H1 (cell line): ENCODE measurements around the gene STRA8. TPM values are rescaled to one million over a fixed set of nuclear protein-coding genes. Genes with fewer than 3 reads are reported as not detected.

Source experiments
- CTCF ChIA-PET: fragments of 300-600 bp; sonication (Branson Sonifier 250); formaldehyde crosslinking; loops from one replicate; lab custom pipeline; 2021; ENCODE audit not compliant: partially characterized antibody; lab: Charles Lee
- POLR2A ChIA-PET: fragments of 300-600 bp; sonication (Branson Sonifier 250); formaldehyde crosslinking; loops from one replicate; lab custom pipeline; 2021; ENCODE audit warnings: inconsistent platforms; ENCODE audit not compliant: partially characterized antibody; lab: Charles Lee
- DNase-seq, 2 experiments: peaks; one replicate each; pipeline versions ENCODE4 v3.0.0 to v3.0.0-alpha.2; 2010 to 2022; ENCODE audit warnings: low spot score in 2 of 2, low read depth in 1 of 2, mixed read lengths in 1 of 2
- FAIRE-seq: peaks from 2 replicates; lab custom pipeline; 2011; peaks lifted over from hg19 to GRCh38; lab: Jason Lieb, UNC
- H2AFZ ChIP-seq: 2 replicates; pipeline ENCODE4 v1.8.1; 2012; ENCODE audit warnings: low read length, inconsistent platforms
- H2AK5ac ChIP-seq: 2 replicates; pipeline ENCODE4 v1.6.1; 2013; ENCODE audit warnings: low read depth, low read length
- H2BK120ac ChIP-seq: replicated peaks from 2 replicates; pipeline ENCODE3; 2013; ENCODE audit warnings: low read depth, low read length, inconsistent platforms
- H2BK12ac ChIP-seq: 2 replicates; pipeline ENCODE4 v1.6.1; 2013; ENCODE audit warnings: low read depth, low read length
- H2BK15ac ChIP-seq: 2 replicates; pipeline ENCODE4 v1.6.1; 2013; ENCODE audit warnings: low read length
- H2BK20ac ChIP-seq: 2 replicates; pipeline ENCODE4 v1.6.1; 2013; ENCODE audit warnings: low read length
- H2BK5ac ChIP-seq: 2 replicates; pipeline ENCODE4 v1.6.1; 2013; ENCODE audit warnings: low read depth, low read length
- H3K14ac ChIP-seq: 2 replicates; pipeline ENCODE4 v1.6.1; 2013; ENCODE audit warnings: inconsistent platforms; ENCODE audit not compliant: insufficient read length
- H3K18ac ChIP-seq: 2 replicates; pipeline ENCODE4 v1.6.1; 2013; ENCODE audit warnings: low read length; ENCODE audit errors: extremely low read depth
- H3K23ac ChIP-seq: 2 replicates; pipeline ENCODE4 v1.6.1; 2013; ENCODE audit warnings: inconsistent platforms; ENCODE audit not compliant: insufficient read length
- H3K23me2 ChIP-seq: 2 replicates; pipeline ENCODE4 v1.6.1; 2013; ENCODE audit warnings: low read depth, low read length
- H3K27ac ChIP-seq: 2 replicates; pipeline ENCODE4 v1.6.1; 2011; ENCODE audit warnings: low read depth, low read length, inconsistent platforms
- H3K27me3 ChIP-seq, 4 experiments: replicated peaks in 1 of 4; 1 replicate in 1 of 4; 2 replicates in 3 of 4; pipeline versions ENCODE4 v1.6.1 to v1.8.1; 2011 to 2013; ENCODE audit warnings: low read length in 3 of 4, mild to moderate bottlenecking in 3 of 4, inconsistent platforms in 2 of 4, mixed read lengths in 2 of 4, moderate library complexity in 1 of 4; ENCODE audit not compliant: control insufficient read depth in 3 of 4, insufficient read depth in 3 of 4; ENCODE audit errors: extremely low read depth in 1 of 4
- H3K36me3 ChIP-seq, 4 experiments: 2 replicates each; pipeline versions ENCODE4 v1.6.1 to v1.8.1; 2011 to 2013; ENCODE audit warnings: mild to moderate bottlenecking in 4 of 4, low read length in 3 of 4, moderate library complexity in 2 of 4, control low read depth in 1 of 4, inconsistent platforms in 1 of 4; ENCODE audit not compliant: insufficient read depth in 4 of 4, control insufficient read depth in 2 of 4
- H3K4ac ChIP-seq: replicated peaks from 2 replicates; pipeline ENCODE3; 2013; ENCODE audit warnings: low read length, low read depth, mixed read lengths, inconsistent platforms; ENCODE audit not compliant: insufficient read length
- H3K4me1 ChIP-seq, 4 experiments: replicated peaks in 1 of 4; 1 replicate in 1 of 4; 2 replicates in 3 of 4; pipeline versions ENCODE4 v1.6.1 to v1.8.1; 2011 to 2013; ENCODE audit warnings: low read length in 3 of 4, inconsistent platforms in 2 of 4, mixed read lengths in 1 of 4; ENCODE audit not compliant: insufficient read depth in 4 of 4, control insufficient read depth in 3 of 4
- H3K4me2 ChIP-seq, 2 experiments: 2 replicates each; pipeline versions ENCODE4 v1.6.1 to v1.8.1; 2011 to 2013; ENCODE audit warnings: low read depth in 2 of 2, low read length in 2 of 2, control low read depth in 1 of 2, inconsistent platforms in 1 of 2, mild to moderate bottlenecking in 1 of 2; ENCODE audit not compliant: insufficient read depth in 1 of 2
- H3K4me3 ChIP-seq, 4 experiments: fragments of 200-600, 300-600 bp in 1 of 4; sonication (generic), shearing (Covaris generic), sonication (Bioruptor Twin) in 1 of 4; 2 replicates each; pipeline versions ENCODE4 v1.5.1 to v1.8.1; 2011 to 2016; ENCODE audit warnings: low read length in 4 of 4, low read depth in 3 of 4, control low read depth in 2 of 4, inconsistent platforms in 2 of 4, mild to moderate bottlenecking in 2 of 4, mixed read lengths in 1 of 4, moderate library complexity in 1 of 4; ENCODE audit not compliant: insufficient read depth in 2 of 4; ENCODE audit errors: extremely low read depth in 1 of 4
- H3K56ac ChIP-seq: replicated peaks from 2 replicates; pipeline ENCODE3; 2013; ENCODE audit warnings: low read depth, mild to moderate bottlenecking, mixed read lengths, low read length, inconsistent platforms; ENCODE audit not compliant: insufficient read length
- H3K79me1 ChIP-seq: 2 replicates; pipeline ENCODE4 v1.6.1; 2013; ENCODE audit warnings: low read depth, low read length, control low read depth
- H3K79me2 ChIP-seq, 2 experiments: 2 replicates each; pipeline versions ENCODE4 v1.6.1 to v1.8.1; 2012 to 2013; ENCODE audit warnings: low read length in 2 of 2, mild to moderate bottlenecking in 2 of 2, inconsistent platforms in 1 of 2; ENCODE audit not compliant: insufficient read depth in 2 of 2, control insufficient read depth in 1 of 2
- H3K9ac ChIP-seq, 4 experiments: replicated peaks in 1 of 4; 1 replicate in 1 of 4; 2 replicates in 3 of 4; pipeline versions ENCODE4 v1.6.1 to v1.8.1; 2011 to 2013; ENCODE audit warnings: low read depth in 3 of 4, low read length in 3 of 4, control low read depth in 2 of 4, mild to moderate bottlenecking in 2 of 4, moderate library complexity in 2 of 4, inconsistent platforms in 1 of 4; ENCODE audit errors: extremely low read depth in 1 of 4
- H3K9me3 ChIP-seq, 2 experiments: 2 replicates each; pipeline versions ENCODE4 v1.6.1 to v1.8.1; 2012 to 2013; ENCODE audit warnings: mild to moderate bottlenecking in 2 of 2, moderate library complexity in 2 of 2, control low read depth in 1 of 2, inconsistent platforms in 1 of 2, low read depth in 1 of 2, low read length in 1 of 2, mixed read lengths in 1 of 2; ENCODE audit not compliant: insufficient read depth in 2 of 2
- H4K20me1 ChIP-seq, 2 experiments: replicated peaks in 1 of 2; 2 replicates each; pipeline versions ENCODE3 to v1.8.1; 2011 to 2013; ENCODE audit warnings: inconsistent platforms in 2 of 2, low read length in 2 of 2, mild to moderate bottlenecking in 1 of 2; ENCODE audit not compliant: insufficient read depth in 2 of 2, control insufficient read depth in 1 of 2
- H4K5ac ChIP-seq: 2 replicates; pipeline ENCODE4 v1.6.1; 2013; ENCODE audit warnings: low read length, low read depth, mixed read lengths, inconsistent platforms; ENCODE audit not compliant: insufficient read length
- H4K8ac ChIP-seq: 2 replicates; pipeline ENCODE4 v1.8.0; 2013; ENCODE audit warnings: mild to moderate bottlenecking, moderate library complexity, low read length, inconsistent platforms; ENCODE audit not compliant: insufficient read depth; ENCODE audit errors: extremely low read depth
- H4K91ac ChIP-seq: replicated peaks from 2 replicates; pipeline ENCODE3; 2013; ENCODE audit warnings: low read length, mixed read lengths, inconsistent platforms; ENCODE audit not compliant: insufficient read length
- BACH1 ChIP-seq: IDR thresholded peaks from 2 replicates; pipeline ENCODE4 v1.6.1; 2012; ENCODE audit warnings: low read length, improper control_type of control experiment
- CREB1 ChIP-seq: IDR thresholded peaks from 2 replicates; pipeline ENCODE4 v1.6.1; 2012; ENCODE audit warnings: inconsistent platforms
- EZH2 ChIP-seq: fragments of 200-600 bp; sonication (generic); IDR thresholded peaks from 2 replicates; pipeline ENCODE4 v1.7.1; 2012; ENCODE audit warnings: low read depth, mild to moderate bottlenecking, moderate library complexity, low read length, inconsistent platforms; ENCODE audit not compliant: severe bottlenecking
- HDAC2 ChIP-seq, 2 experiments: fragments of 300-600 bp in 1 of 2; sonication (generic) in 1 of 2; IDR thresholded peaks; 2 replicates each; pipeline ENCODE4 v1.6.1; 2011 to 2012; ENCODE audit warnings: low read depth in 2 of 2, low read length in 2 of 2, mild to moderate bottlenecking in 2 of 2, moderate library complexity in 2 of 2, borderline replicate concordance in 1 of 2, inconsistent platforms in 1 of 2
- HDAC6 ChIP-seq: IDR thresholded peaks from one replicate; pipeline ENCODE4 v1.7.1; 2012; ENCODE audit warnings: low read depth, mild to moderate bottlenecking, inconsistent platforms, low read length, moderate library complexity
- JUN ChIP-seq: IDR thresholded peaks from 2 replicates; pipeline ENCODE4 v1.6.1; 2011; ENCODE audit warnings: low read depth, mild to moderate bottlenecking, improper control_type of control experiment, low read length
- MAFK ChIP-seq: IDR thresholded peaks from 2 replicates; pipeline ENCODE4 v1.6.1; 2012; ENCODE audit warnings: low read depth, mild to moderate bottlenecking, improper control_type of control experiment, low read length
- NRF1 ChIP-seq: IDR thresholded peaks from 2 replicates; pipeline ENCODE4 v1.6.1; 2011; ENCODE audit warnings: mild to moderate bottlenecking, low read depth, low read length, improper control_type of control experiment
- RAD21 ChIP-seq, 2 experiments: IDR thresholded peaks in 1 of 2; conservative IDR thresholded peaks in 1 of 2; 2 replicates each; pipeline ENCODE4 v1.6.1; 2011; ENCODE audit warnings: low read depth in 2 of 2, low read length in 2 of 2, improper control_type of control experiment in 1 of 2, inconsistent platforms in 1 of 2, mild to moderate bottlenecking in 1 of 2, moderate library complexity in 1 of 2
- RBBP5 ChIP-seq: IDR thresholded peaks from 2 replicates; pipeline ENCODE4 v1.7.1; 2012; ENCODE audit warnings: low read depth, mild to moderate bottlenecking, inconsistent platforms, low read length, moderate library complexity, borderline replicate concordance
- RXRA ChIP-seq: IDR thresholded peaks from 2 replicates; pipeline ENCODE4 v1.6.1; 2011; ENCODE audit warnings: low read depth, mild to moderate bottlenecking, low read length, moderate library complexity; ENCODE audit not compliant: insufficient read depth
- SP1 ChIP-seq: IDR thresholded peaks from 2 replicates; pipeline ENCODE4 v1.6.1; 2011; ENCODE audit warnings: low read depth, low read length
- TAF1 ChIP-seq: IDR thresholded peaks from 2 replicates; pipeline ENCODE4 v1.6.1; 2011; ENCODE audit warnings: mild to moderate bottlenecking, low read depth, low read length
- WGBS, 2 experiments: shearing (Covaris generic) in 1 of 2; methylation state at CpG; one replicate each; pipeline versions ENCODE4 v1.1.6 to v1.1.7; 2013 to 2015; ENCODE audit warnings: low lambda C conversion rate in 2 of 2, mixed read lengths in 2 of 2, inconsistent platforms in 1 of 2, low coverage in 1 of 2, missing lambda C conversion rate in 1 of 2; ENCODE audit not compliant: insufficient replicate concordance in 2 of 2, insufficient coverage in 1 of 2, insufficient read length in 1 of 2; ENCODE audit errors: extremely low coverage in 1 of 2, missing lambda C conversion rate in 1 of 2; 5-methylcytosine and 5-hydroxymethylcytosine counted together
- polyA plus RNA-seq, 7 experiments: library from polyadenylated mRNA; depleted of rRNA in 3 of 7; stranded (reverse) in 5 of 7; unstranded in 2 of 7; fragments of >200 nt in 5 of 7; fragments of 200-250 nt in 2 of 7; gene quantifications; 1 replicate in 5 of 7; 2 replicates in 1 of 7; 4 replicates in 1 of 7; pipeline versions ENCODE4 v1.2.1 to v1.2.3, GENCODE V29; 2011 to 2013; ENCODE audit warnings: missing spikeins in 2 of 7, mixed read lengths in 2 of 7
- total RNA-seq: library from RNA; stranded (reverse); fragmentation: NEBNext Ultra II Directional; extraction: Animal tissue kit (Norgen Biotek cat#: 25700); gene quantifications from 2 replicates; pipeline ENCODE4 v1.2.1, GENCODE V29; 2021

Gene STRA8
- total and polyA plus RNA-seq, 2 of the 8 experiments (the other 6 are each of a cell fraction or from before 2014, with no cell fraction given), result not detected

- H2BK12ac ChIP-seq, result no peak overlapping the region
- no peak overlapping the region for H3K14ac ChIP-seq
- H3K4ac ChIP-seq, result no peak overlapping the region
- no peak overlapping the region for H2BK120ac ChIP-seq
- FAIRE-seq, result no peak
- no peaks in the 10 kb centered on the region for H3K23me2 ChIP-seq
- H3K4me3 ChIP-seq, result no peak overlapping the region
- no peak overlapping the region for H3K9ac ChIP-seq
- peaks cover 0 to 2% (median under 1%) of the 10 kb centered on the region in 4 experiments; a peak in 3 of 8 replicates for H3K36me3 ChIP-seq
- H4K5ac ChIP-seq, result no peak overlapping the region
- no peak overlapping the region for H3K23ac ChIP-seq
- POLR2A ChIA-PET, result interaction anchor here (1.3 kb wide), 1 partner anchor 19 kb away, joined by 4 read pairs; the partner anchor contains the start of gene CYREN
- H2BK15ac ChIP-seq, result no peak overlapping the region
- no peak overlapping the region for H4K91ac ChIP-seq
- no peak overlapping the region for H3K56ac ChIP-seq
- H3K9me3 ChIP-seq, result no peaks in the 10 kb centered on the region
- H3K27ac ChIP-seq, result no peak overlapping the region
- no peak overlapping the region for H2BK5ac ChIP-seq
- no peak overlapping the region for H2AK5ac ChIP-seq
- no peak overlapping the region for H2AFZ ChIP-seq
- DNase-seq, result no peak
- no peak overlapping the region for H3K18ac ChIP-seq
- H4K20me1 ChIP-seq, result no peaks in the 10 kb centered on the region
- no peaks in the 10 kb centered on the region for H3K79me2 ChIP-seq
- H3K4me2 ChIP-seq, result no peak overlapping the region
- H3K4me1 ChIP-seq, result no peaks in the 10 kb centered on the region
- H3K27me3 ChIP-seq, result no peaks in the 10 kb centered on the region
- no peak overlapping the region for H4K8ac ChIP-seq
- H2BK20ac ChIP-seq, result no peak overlapping the region
- no peaks in the 10 kb centered on the region for H3K79me1 ChIP-seq
- WGBS, 2 experiments, result 94% methylated on average over 6 of the region's 6 CpGs; no CpG with 5 or more reads in 1 of the 2 experiments
- CTCF ChIA-PET, result interaction anchor here (0.7 to 1.5 kb wide), 3 partner anchors 9 to 26 kb away, joined by 4 to 5 read pairs (median 4); no protein-coding TSS in a partner anchor
- no peak for TF ChIP-seq HDAC2 (IDR thresholded peaks at IDR 0.05; ENCODE audit: borderline replicate concordance in 1 of 2, low read depth in 2 of 2, low read length in 2 of 2)
- TF ChIP-seq RBBP5, result no peak
- no peak for TF ChIP-seq RXRA
- no peak for TF ChIP-seq CREB1
- TF ChIP-seq TAF1, result no peak
- TF ChIP-seq JUN, result no peak
- TF ChIP-seq HDAC6, result no peak
- TF ChIP-seq EZH2, result no peak
- TF ChIP-seq MAFK, result no peak
- no peak for TF ChIP-seq SP1
- TF ChIP-seq RAD21 (IDR thresholded peaks at IDR 0.05 in 1 of 2, conservative IDR thresholded peaks at IDR 0.05 in 1 of 2; ENCODE audit: low read depth in 2 of 2, low read length in 2 of 2), result no peak
- no peak for TF ChIP-seq BACH1
- no peak for TF ChIP-seq NRF1
Observed at GRCh38 chr7:135189221-135189662, 44.4 kb upstream of the STRA8 start.
